ENCODE results near the gene ADAMTSL5. TPM values are rescaled to one million over a fixed set of nuclear protein-coding genes. Genes with fewer than 3 reads are reported as not detected.

ADAMTSL5 gene
- total and polyA plus RNA-seq, 4 experiments from 2014 or later = 1.5 to 3.6 (median 2.4) TPM

DNA sequence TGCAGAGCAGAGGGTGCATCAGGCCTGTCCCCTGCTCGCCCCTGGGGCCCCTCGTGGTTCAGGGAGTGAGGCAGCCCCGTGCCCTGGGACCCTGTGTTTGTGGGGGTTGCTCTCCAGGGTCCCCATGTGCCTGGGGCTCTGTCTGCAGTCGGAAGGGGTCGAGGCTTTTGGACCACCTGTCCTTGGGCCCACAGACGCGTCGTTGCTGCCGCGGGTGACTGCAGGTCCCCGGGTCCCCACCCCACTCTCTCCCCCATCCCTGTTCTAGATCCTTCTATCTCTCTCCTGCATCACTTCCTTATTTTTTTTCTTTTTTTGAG lies 24.6 kb downstream of the ADAMTSL5 start:
- H3K36me3 ChIP-seq (ENCODE audit: insufficient read depth, low read length) = no peaks in the 10 kb centered on the region
- no peaks in the 10 kb centered on the region for H3K27me3 ChIP-seq (ENCODE audit: insufficient read depth, low read length)
- H3K9me3 Mint-ChIP-seq = peaks cover 0 to 1% (median 0%) of the 10 kb centered on the region in 8 donors
- peak overlapping the region in 1 of 7 donors; percentile 32 for H3K27ac Mint-ChIP-seq
- DNase-seq = peak in 1 of 5 donors; percentile 27
- peaks cover 0 to 3% of the 10 kb centered on the region in 2 donors for H3K27me3 Mint-ChIP-seq
- ChIA-PET POLR2A (ENCODE audit: partially characterized antibody) (interaction anchor here (1.6 kb wide), 1 partner anchor 20 kb away, joined by 3 read pairs; no protein-coding TSS in a partner anchor), CTCF (ENCODE audit: partially characterized antibody) (interaction anchor here (0.5 kb wide), 1 partner anchor 47 kb away, joined by 3 read pairs; no protein-coding TSS in a partner anchor)
- no peak overlapping the region for H3K4me3 ChIP-seq (ENCODE audit: low read length in 2 of 2)
- intact Hi-C loops (cut with micrococcal nuclease) = no loop called here
- peaks cover 15% of the 10 kb centered on the region for H3K4me1 ChIP-seq (ENCODE audit: insufficient read depth, low read length)
- H3K9me3 ChIP-seq (ENCODE audit: control insufficient read depth in 1 of 2, low read length in 2 of 2) = no peaks in the 10 kb centered on the region
- H3K27ac ChIP-seq (ENCODE audit: low read depth, low read length) = no peak overlapping the region
- H3K4me3 Mint-ChIP-seq = no peak overlapping the region
- H3K36me3 Mint-ChIP-seq = peaks cover 0 to 3% of the 10 kb centered on the region in 2 donors
- peaks cover 3 to 18% (median 10%) of the 10 kb centered on the region in 4 donors for H3K4me1 Mint-ChIP-seq

DNA sequence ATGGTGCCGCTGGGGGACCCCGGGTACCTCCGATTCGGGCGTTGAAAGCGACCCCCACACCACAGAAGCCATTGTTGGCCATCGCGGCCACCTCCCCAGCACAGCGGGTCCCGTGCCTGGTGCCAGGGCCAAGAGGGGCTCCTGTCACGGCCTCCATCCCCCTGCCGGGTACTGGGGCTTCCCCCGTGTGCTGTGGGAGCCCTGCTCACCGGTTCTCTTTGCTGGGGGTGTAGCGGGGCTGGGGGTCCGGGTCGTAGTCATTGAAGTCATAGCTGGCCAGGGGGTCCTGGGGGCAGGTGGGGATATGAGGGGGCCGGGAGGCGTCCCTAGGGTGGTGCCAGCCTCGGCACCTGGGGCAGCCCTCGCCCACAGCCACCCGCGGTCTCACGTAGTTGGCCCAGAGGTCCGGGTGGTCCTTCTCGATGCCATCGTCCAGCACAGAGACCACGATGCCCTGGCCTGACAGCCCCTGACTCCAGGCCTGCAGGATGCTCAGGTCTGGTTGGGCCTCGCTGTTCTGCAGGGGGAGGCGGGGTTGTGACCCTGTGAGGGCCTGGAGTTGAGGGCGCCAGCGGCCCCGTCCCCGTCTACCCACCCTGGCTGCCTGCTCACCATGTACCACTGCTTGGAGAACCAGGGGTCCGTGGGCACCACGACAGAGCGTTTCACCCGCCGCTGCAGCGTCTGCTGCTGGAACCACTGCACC lies 25.1 kb downstream of the ADAMTSL5 start:
- no peak overlapping the region for H3K27ac ChIP-seq (ENCODE audit: low read depth, low read length)
- DNase-seq = peak in 1 of 5 donors; percentile 22
- H3K36me3 ChIP-seq (ENCODE audit: insufficient read depth, low read length) = no peaks in the 10 kb centered on the region
- H3K27me3 ChIP-seq (ENCODE audit: insufficient read depth, low read length) = no peaks in the 10 kb centered on the region
- peaks cover 0 to 3% of the 10 kb centered on the region in 2 donors for H3K36me3 Mint-ChIP-seq
- no peak overlapping the region for H3K27ac Mint-ChIP-seq
- intact Hi-C loops (cut with micrococcal nuclease) = no loop called here
- no peak overlapping the region for H3K4me3 Mint-ChIP-seq
- ChIA-PET POLR2A (ENCODE audit: partially characterized antibody) (interaction anchor here (1.6 kb wide), 1 partner anchor 19 kb away, joined by 3 read pairs; no protein-coding TSS in a partner anchor), CTCF (ENCODE audit: partially characterized antibody) (interaction anchor here (0.5 kb wide), 1 partner anchor 46 kb away, joined by 3 read pairs; no protein-coding TSS in a partner anchor)
- no peak overlapping the region for H3K4me3 ChIP-seq (ENCODE audit: low read length in 2 of 2)
- H3K4me1 Mint-ChIP-seq = peaks cover 3 to 18% (median 10%) of the 10 kb centered on the region in 4 donors
- H3K27me3 Mint-ChIP-seq = peaks cover 0 to 3% of the 10 kb centered on the region in 2 donors
- no peaks in the 10 kb centered on the region for H3K9me3 ChIP-seq (ENCODE audit: control insufficient read depth in 1 of 2, low read length in 2 of 2)
- peaks cover 0 to 1% (median 0%) of the 10 kb centered on the region in 8 donors for H3K9me3 Mint-ChIP-seq
- peaks cover 15% of the 10 kb centered on the region for H3K4me1 ChIP-seq (ENCODE audit: insufficient read depth, low read length)

GRCh38 chr19:1486720-1487575 lies 25.9 kb downstream of the ADAMTSL5 start:
- peaks cover 0 to 3% of the 10 kb centered on the region in 2 donors for H3K36me3 Mint-ChIP-seq
- H3K9me3 Mint-ChIP-seq = peaks cover 0 to 1% (median 0%) of the 10 kb centered on the region in 8 donors
- H3K27ac Mint-ChIP-seq = no peak overlapping the region
- H3K4me3 ChIP-seq (ENCODE audit: low read length in 2 of 2) = no peak overlapping the region
- H3K36me3 ChIP-seq (ENCODE audit: insufficient read depth, low read length) = no peaks in the 10 kb centered on the region
- H3K27me3 Mint-ChIP-seq = peaks cover 0 to 3% of the 10 kb centered on the region in 2 donors
- H3K4me3 Mint-ChIP-seq = no peak overlapping the region
- H3K4me1 Mint-ChIP-seq = peaks cover 3 to 17% (median 10%) of the 10 kb centered on the region in 4 donors
- no peaks in the 10 kb centered on the region for H3K9me3 ChIP-seq (ENCODE audit: control insufficient read depth in 1 of 2, low read length in 2 of 2)
- H3K27me3 ChIP-seq (ENCODE audit: insufficient read depth, low read length) = no peaks in the 10 kb centered on the region
- intact Hi-C loops (cut with micrococcal nuclease) = no loop called here
- H3K27ac ChIP-seq (ENCODE audit: low read depth, low read length) = no peak overlapping the region
- peaks cover 15% of the 10 kb centered on the region for H3K4me1 ChIP-seq (ENCODE audit: insufficient read depth, low read length)
- CTCF ChIA-PET (ENCODE audit: partially characterized antibody) = no interaction called here
- peak in 1 of 5 donors; percentile 16 for DNase-seq
- POLR2A ChIA-PET (ENCODE audit: partially characterized antibody) = interaction anchor here (1.6 kb wide), 1 partner anchor 18 kb away, joined by 3 read pairs; no protein-coding TSS in a partner anchor

- Mint-ChIP-seq H3K27ac (no peak overlapping the region), H3K4me3 (no peak overlapping the region), H3K4me1 (peaks cover 3 to 7% (median 4%) of the 10 kb centered on the region in 4 donors), H3K9me3 (no peaks in the 10 kb centered on the region), H3K36me3 (peaks cover 2% of the 10 kb centered on the region in 2 donors), H3K27me3 (no peaks in the 10 kb centered on the region)
- Histone ChIP-seq H3K9me3 (ENCODE audit: control insufficient read depth in 1 of 2, low read length in 2 of 2) (no peaks in the 10 kb centered on the region), H3K4me1 (ENCODE audit: insufficient read depth, low read length) (no peaks in the 10 kb centered on the region), H3K36me3 (ENCODE audit: insufficient read depth, low read length) (no peaks in the 10 kb centered on the region), H3K27ac (ENCODE audit: low read depth, low read length) (no peak overlapping the region), H3K27me3 (ENCODE audit: insufficient read depth, low read length) (no peaks in the 10 kb centered on the region), H3K4me3 (ENCODE audit: low read length in 2 of 2) (no peak overlapping the region)
- no peak for DNase-seq
- POLR2A ChIA-PET (ENCODE audit: partially characterized antibody) = no interaction called here
- CTCF ChIA-PET (ENCODE audit: partially characterized antibody) = no interaction called here
- intact Hi-C loops (cut with micrococcal nuclease) = no loop called here
Observed at GRCh38 chr19:1483979-1484428, 28.8 kb downstream of the ADAMTSL5 start.

GRCh38 chr19:1483131-1483978 lies 29.5 kb downstream of the ADAMTSL5 start:
- Mint-ChIP-seq H3K27me3 (no peaks in the 10 kb centered on the region), H3K4me3 (no peak overlapping the region), H3K36me3 (peaks cover 4% of the 10 kb centered on the region in 2 donors), H3K27ac (no peak overlapping the region), H3K9me3 (no peaks in the 10 kb centered on the region), H3K4me1 (peaks cover 4 to 10% (median 5%) of the 10 kb centered on the region in 4 donors)
- Histone ChIP-seq H3K27ac (ENCODE audit: low read depth, low read length) (no peak overlapping the region), H3K27me3 (ENCODE audit: insufficient read depth, low read length) (no peaks in the 10 kb centered on the region), H3K4me3 (ENCODE audit: low read length in 2 of 2) (no peak overlapping the region), H3K4me1 (ENCODE audit: insufficient read depth, low read length) (peaks cover 3% of the 10 kb centered on the region), H3K9me3 (ENCODE audit: control insufficient read depth in 1 of 2, low read length in 2 of 2) (no peaks in the 10 kb centered on the region), H3K36me3 (ENCODE audit: insufficient read depth, low read length) (no peaks in the 10 kb centered on the region)
- POLR2A ChIA-PET (ENCODE audit: partially characterized antibody) = no interaction called here
- intact Hi-C loops (cut with micrococcal nuclease) = no loop called here
- peak in 1 of 5 donors; percentile 13 for DNase-seq
- CTCF ChIA-PET (ENCODE audit: partially characterized antibody) = no interaction called here

DNA sequence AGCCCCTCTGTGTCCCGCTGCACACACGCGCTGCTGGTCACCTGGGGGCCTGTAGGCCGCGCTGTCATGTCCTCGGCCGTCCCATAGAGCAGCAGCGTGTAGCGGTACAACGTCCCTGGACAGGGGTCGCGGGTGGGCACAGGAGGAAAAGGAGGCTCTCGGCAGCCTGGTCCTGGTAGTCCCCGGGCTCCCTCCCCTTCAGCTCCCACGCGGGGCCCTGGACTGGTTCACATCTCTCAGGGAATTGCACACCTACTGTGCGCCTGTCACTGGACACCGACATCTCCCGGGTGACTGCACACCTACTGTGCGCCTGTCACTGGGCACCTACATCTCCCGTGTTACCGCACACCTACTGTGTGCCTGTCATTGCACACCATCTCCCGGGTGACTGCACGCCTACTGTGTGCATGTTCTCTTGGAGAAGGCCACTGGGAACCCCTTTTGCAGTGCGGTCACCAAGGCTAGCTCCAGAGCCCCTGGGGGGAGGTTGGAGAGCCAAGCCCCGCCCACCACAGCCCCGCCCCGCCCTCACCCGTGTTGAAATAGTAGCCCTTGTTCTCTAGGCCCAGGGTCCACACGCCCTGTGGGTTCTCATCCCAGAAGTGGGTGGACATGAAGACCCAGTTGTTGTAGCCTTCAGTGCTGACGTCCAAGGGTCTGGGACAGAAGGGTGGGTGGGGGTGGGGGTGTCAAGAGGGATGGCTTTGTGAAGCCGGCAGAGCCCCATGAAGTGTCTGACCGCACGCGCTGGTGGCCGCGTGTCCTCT lies 30.3 kb downstream of the ADAMTSL5 start:
- intact Hi-C loops (cut with micrococcal nuclease) = no loop called here
- ChIA-PET CTCF (ENCODE audit: partially characterized antibody) (no interaction called here), POLR2A (ENCODE audit: partially characterized antibody) (no interaction called here)
- Histone ChIP-seq H3K27ac (ENCODE audit: low read depth, low read length) (no peak overlapping the region), H3K36me3 (ENCODE audit: insufficient read depth, low read length) (no peaks in the 10 kb centered on the region), H3K9me3 (ENCODE audit: control insufficient read depth in 1 of 2, low read length in 2 of 2) (no peaks in the 10 kb centered on the region), H3K4me1 (ENCODE audit: insufficient read depth, low read length) (peaks cover 9% of the 10 kb centered on the region), H3K4me3 (ENCODE audit: low read length in 2 of 2) (no peak overlapping the region), H3K27me3 (ENCODE audit: insufficient read depth, low read length) (no peaks in the 10 kb centered on the region)
- peak in 1 of 5 donors; percentile 12 for DNase-seq
- Mint-ChIP-seq H3K4me1 (peaks cover 4 to 17% (median 9%) of the 10 kb centered on the region in 4 donors), H3K36me3 (peaks cover 4 to 5% of the 10 kb centered on the region in 2 donors), H3K27ac (no peak overlapping the region), H3K9me3 (no peaks in the 10 kb centered on the region), H3K27me3 (no peaks in the 10 kb centered on the region), H3K4me3 (no peak overlapping the region)
